IMR-90 (cell line): Measurements from ENCODE around the gene RBMS2. TPM values are rescaled to one million over a fixed set of nuclear protein-coding genes. Genes with fewer than 3 reads are reported as not detected.

Source experiments
- ATAC-seq: fragments of 200-7000 bp; cut with Tn5 transposase; 2 replicates; pipeline ENCODE4 v1.9.1; 2020; ENCODE audit warnings: low read depth, mild to moderate bottlenecking, moderate library complexity
- BruUV-seq: library from RNA; stranded (reverse); fragments of 400-500 nt; replicated peaks from 2 replicates; lab custom pipeline; 2021; lab: Mats Ljungman, UMichigan
- CTCF ChIA-PET: fragments of 300-600 bp; formaldehyde crosslinking; extraction: SDS; loops from one replicate; lab custom pipeline; 2021; ENCODE audit warnings: antibody characterized with exemption; lab: Yijun Ruan, JAX
- POLR2A ChIA-PET: fragments of 300-600 bp; sonication (Branson Sonifier 250); formaldehyde crosslinking; loops from one replicate; lab custom pipeline; 2022; ENCODE audit warnings: antibody characterized with exemption; ENCODE audit not compliant: unreplicated experiment; lab: Charles Lee
- DNase-seq: peaks from one replicate; pipeline ENCODE4 v3.0.0; 2013
- H2AFZ ChIP-seq: replicated peaks from 2 replicates; pipeline ENCODE3; 2013; ENCODE audit warnings: low read length, mild to moderate bottlenecking; ENCODE audit not compliant: poor library complexity
- H2AK5ac ChIP-seq: 2 replicates; pipeline ENCODE4 v1.6.1; 2013; ENCODE audit warnings: low read depth, low read length, inconsistent platforms
- H2AK9ac ChIP-seq: replicated peaks from 2 replicates; pipeline ENCODE3; 2013; ENCODE audit warnings: mild to moderate bottlenecking, low read depth, low read length, moderate library complexity; ENCODE audit not compliant: poor library complexity
- H2BK120ac ChIP-seq: 2 replicates; pipeline ENCODE4 v1.6.1; 2013; ENCODE audit warnings: low read depth, low read length, inconsistent platforms
- H2BK15ac ChIP-seq: 3 replicates; pipeline ENCODE4 v1.6.1; 2013; ENCODE audit warnings: low read depth, low read length, inconsistent platforms
- H2BK20ac ChIP-seq: 2 replicates; pipeline ENCODE4 v1.6.1; 2013; ENCODE audit warnings: low read depth, mild to moderate bottlenecking, inconsistent platforms, low read length, moderate library complexity
- H2BK5ac ChIP-seq: 2 replicates; pipeline ENCODE4 v1.6.1; 2013; ENCODE audit warnings: mild to moderate bottlenecking, low read depth, low read length, inconsistent platforms; ENCODE audit not compliant: poor library complexity, severe bottlenecking
- H3K14ac ChIP-seq: replicated peaks from 2 replicates; pipeline ENCODE4 v1.6.1; 2013; ENCODE audit warnings: low read depth, low read length, inconsistent platforms
- H3K18ac ChIP-seq: 2 replicates; pipeline ENCODE4 v1.6.1; 2013; ENCODE audit warnings: low read depth, low read length, control low read depth
- H3K23ac ChIP-seq: 2 replicates; pipeline ENCODE4 v1.6.1; 2013; ENCODE audit warnings: low read depth, low read length, inconsistent platforms
- H3K27ac ChIP-seq: 2 replicates; pipeline ENCODE4 v1.5.1; 2013; ENCODE audit warnings: mild to moderate bottlenecking, control low read depth, low read length; ENCODE audit not compliant: insufficient read depth
- H3K27me3 ChIP-seq: 2 replicates; pipeline ENCODE4 v1.6.1; 2013; ENCODE audit warnings: low read length; ENCODE audit not compliant: control insufficient read depth, insufficient read depth
- H3K36me3 ChIP-seq: 2 replicates; pipeline ENCODE4 v1.6.1; 2013; ENCODE audit warnings: low read length, mixed read lengths; ENCODE audit not compliant: control insufficient read depth, insufficient read depth
- H3K4ac ChIP-seq: 2 replicates; pipeline ENCODE4 v1.6.1; 2013; ENCODE audit warnings: low read depth, low read length, inconsistent platforms
- H3K4me1 ChIP-seq: 2 replicates; pipeline ENCODE4 v1.6.1; 2013; ENCODE audit warnings: low read length, mixed read lengths; ENCODE audit not compliant: control insufficient read depth, insufficient read depth
- H3K4me2 ChIP-seq: 2 replicates; pipeline ENCODE4 v1.6.1; 2013; ENCODE audit warnings: low read depth, mild to moderate bottlenecking, control low read depth, low read length, moderate library complexity
- H3K4me3 ChIP-seq: 2 replicates; pipeline ENCODE4 v1.5.1; 2013; ENCODE audit warnings: low read depth, mild to moderate bottlenecking, control low read depth, low read length, moderate library complexity; ENCODE audit not compliant: insufficient read depth
- H3K56ac ChIP-seq: 2 replicates; pipeline ENCODE4 v1.6.1; 2013; ENCODE audit warnings: low read length, inconsistent platforms; ENCODE audit not compliant: insufficient read depth; ENCODE audit errors: extremely low read depth
- H3K79me1 ChIP-seq, 2 experiments: 2 replicates each; pipeline ENCODE4 v1.6.1; 2013; ENCODE audit warnings: low read length in 2 of 2, inconsistent platforms in 1 of 2, low read depth in 1 of 2
- H3K9ac ChIP-seq: 2 replicates; pipeline ENCODE4 v1.6.1; 2013; ENCODE audit warnings: low read depth, low read length, control low read depth
- H3K9me1 ChIP-seq: 2 replicates; pipeline ENCODE4 v1.6.1; 2013; ENCODE audit warnings: low read length, inconsistent platforms; ENCODE audit not compliant: insufficient read depth
- H3K9me3 ChIP-seq: 2 replicates; pipeline ENCODE4 v1.6.1; 2013; ENCODE audit warnings: low read length; ENCODE audit not compliant: control insufficient read depth, insufficient read depth
- H4K20me1 ChIP-seq: 2 replicates; pipeline ENCODE4 v1.6.1; 2013; ENCODE audit warnings: low read length, inconsistent platforms; ENCODE audit not compliant: insufficient read depth
- H4K5ac ChIP-seq: 2 replicates; pipeline ENCODE4 v1.6.1; 2013; ENCODE audit warnings: mild to moderate bottlenecking, low read depth, low read length, control low read depth
- H4K8ac ChIP-seq, 2 experiments: 2 replicates each; pipeline ENCODE4 v1.6.1; 2013; ENCODE audit warnings: low read depth in 2 of 2, low read length in 2 of 2, control low read depth in 1 of 2, inconsistent platforms in 1 of 2
- H4K91ac ChIP-seq: 2 replicates; pipeline ENCODE4 v1.6.1; 2013; ENCODE audit warnings: low read depth, low read length, inconsistent platforms; ENCODE audit not compliant: insufficient read depth
- BHLHE40 ChIP-seq: fragments of 150-350 bp; IDR thresholded peaks from 2 replicates; pipeline ENCODE4 v1.6.1; 2016; ENCODE audit warnings: mild to moderate bottlenecking, low read depth, low read length
- CHD1 ChIP-seq: IDR thresholded peaks from 2 replicates; pipeline ENCODE4 v1.6.1; 2012; ENCODE audit warnings: low read depth, low read length, improper control_type of control experiment
- CTCF ChIP-seq: conservative IDR thresholded peaks from 2 replicates; pipeline ENCODE4 v1.5.1; 2012; ENCODE audit warnings: mild to moderate bottlenecking, low read depth, low read length, improper control_type of control experiment
- ELK1 ChIP-seq: fragments of 150-350 bp; IDR thresholded peaks from 2 replicates; pipeline ENCODE4 v1.6.1; 2016; ENCODE audit warnings: low read depth, mild to moderate bottlenecking, low read length, moderate library complexity, borderline replicate concordance
- MAZ ChIP-seq: IDR thresholded peaks from 2 replicates; pipeline ENCODE4 v1.6.1; 2012; ENCODE audit warnings: low read depth, mild to moderate bottlenecking, low read length, improper control_type of control experiment, moderate library complexity, borderline replicate concordance
- MXI1 ChIP-seq: IDR thresholded peaks from 2 replicates; pipeline ENCODE4 v1.6.1; 2012; ENCODE audit warnings: low read depth, mild to moderate bottlenecking, low read length, moderate library complexity, borderline replicate concordance
- NFE2L2 ChIP-seq: fragments of 150-350 bp; IDR thresholded peaks from 2 replicates; pipeline ENCODE4 v1.6.1; 2016; ENCODE audit warnings: low read depth, mild to moderate bottlenecking, low read length
- POLR2A ChIP-seq: IDR thresholded peaks from 2 replicates; pipeline ENCODE4 v1.6.1; 2012; ENCODE audit warnings: mild to moderate bottlenecking, low read depth, low read length
- RAD21 ChIP-seq: IDR thresholded peaks from 2 replicates; pipeline ENCODE4 v1.6.1; 2012; ENCODE audit warnings: low read length, improper control_type of control experiment
- RCOR1 ChIP-seq: IDR thresholded peaks from 2 replicates; pipeline ENCODE4 v1.6.1; 2012; ENCODE audit warnings: mild to moderate bottlenecking, low read length, improper control_type of control experiment; ENCODE audit not compliant: insufficient replicate concordance
- RFX5 ChIP-seq: IDR thresholded peaks from 2 replicates; pipeline ENCODE4 v1.8.0; 2012; ENCODE audit warnings: low read depth, mild to moderate bottlenecking, low read length, moderate library complexity
- SMC3 ChIP-seq: fragments of 150-350 bp; IDR thresholded peaks from 2 replicates; pipeline ENCODE4 v1.6.1; 2016; ENCODE audit warnings: low read depth, mild to moderate bottlenecking, antibody characterized with exemption, low read length, moderate library complexity
- USF2 ChIP-seq: fragments of 150-350 bp; IDR thresholded peaks from 2 replicates; pipeline ENCODE4 v1.6.1; 2017; ENCODE audit warnings: mild to moderate bottlenecking, antibody characterized with exemption, low read length, low read depth
- WGBS, 2 experiments: methylation state at CpG; one replicate each; pipeline versions ENCODE4 v1.1.5 to v1.1.7; 2013; ENCODE audit warnings: missing lambda C conversion rate in 2 of 2; ENCODE audit not compliant: insufficient read length in 1 of 2; ENCODE audit errors: extremely low coverage in 2 of 2; 5-methylcytosine and 5-hydroxymethylcytosine counted together
- dilution Hi-C: fragments of 300-500 bp; cut with HindIII; formaldehyde crosslinking; loops from one replicate; pipeline ENCODE4 v1.14.3; 2018; ENCODE audit warnings: low sequenced_read_pairs; ENCODE audit not compliant: unreplicated experiment
- in situ Hi-C: fragments of 300-500 bp; cut with MboI; formaldehyde crosslinking; loops from 3 replicates; pipeline ENCODE4 v1.14.3; 2019; ENCODE audit warnings: low sequenced_read_pairs, inconsistent platforms, mixed read lengths
- intact Hi-C: fragments of 100-400 bp; cut with micrococcal nuclease; formaldehyde crosslinking; loops from 2 replicates; pipeline ENCODE4 v1.10.0; 2022
- polyA plus RNA-seq, 3 experiments: library from polyadenylated mRNA; depleted of rRNA; stranded (reverse); fragments of >200 nt; gene quantifications; 2 replicates each; pipeline ENCODE4 v1.2.3, GENCODE V29; 2012; ENCODE audit warnings: low replicate concordance in 1 of 3
- total RNA-seq: library from RNA; depleted of rRNA; stranded (reverse); fragments of >200 nt; gene quantifications from 2 replicates; pipeline ENCODE4 v1.2.3, GENCODE V29; 2012

Gene RBMS2
- total and polyA plus RNA-seq, 2 of the 4 experiments (the other 2 are of a cell fraction) = 38.0 to 43.6 TPM

GRCh38 chr12:56518570-56518969, 3.0 kb upstream of the RBMS2 start:
- no CpG with 5 or more reads among the region's 2 CpGs for WGBS, 2 experiments
- in situ Hi-C loops = loop anchor here (25.0 kb wide), 1 partner anchor 469 kb away; a partner anchor contains a TSS
- H3K27ac ChIP-seq = peak overlapping the region; percentile 72
- peak overlapping the region; percentile 70 for H2BK5ac ChIP-seq
- peaks cover 0 to 21% of the 10 kb centered on the region in 2 experiments; a peak in 2 of 4 replicates for H3K79me1 ChIP-seq
- H2BK120ac ChIP-seq = peak overlapping the region; percentile 90
- H2BK15ac ChIP-seq = peak overlapping the region; percentile 99; the same call in 2 of the 3 replicates
- H3K9me1 ChIP-seq = peaks cover 6% of the 10 kb centered on the region
- H3K4ac ChIP-seq = peak overlapping the region; percentile 87
- H4K5ac ChIP-seq = peak overlapping the region; percentile 32; the same call in 1 of the 2 replicates
- peak overlapping the region; percentile 74; the same call in 1 of the 2 replicates for H3K18ac ChIP-seq
- ChIA-PET CTCF (interaction anchor here (0.6 kb wide), 1 partner anchor 68 kb away, joined by 3 read pairs; no protein-coding TSS in a partner anchor), POLR2A (no interaction called here)
- no peaks in the 10 kb centered on the region for H3K9me3 ChIP-seq
- peak overlapping the region; percentile 85 for H3K14ac ChIP-seq
- no TSS peak for BruUV-seq
- dilution Hi-C loops = no loop called here
- DNase-seq (peak; percentile 66), ATAC-seq (peak; percentile 38)
- intact Hi-C loops = no loop called here
- H3K56ac ChIP-seq = peak overlapping the region; percentile 66; the same call in 1 of the 2 replicates
- no peak overlapping the region for H2AK9ac ChIP-seq
- peaks cover 6% of the 10 kb centered on the region for H3K4me1 ChIP-seq
- peak overlapping the region; percentile 98 for H2AK5ac ChIP-seq
- no peaks in the 10 kb centered on the region for H3K36me3 ChIP-seq
- peak overlapping the region; percentile 94 for H2BK20ac ChIP-seq
- peak overlapping the region; percentile 63 to 86; a peak in 3 of 4 replicates for H4K8ac ChIP-seq
- peak overlapping the region; percentile 1; the same call in 1 of the 2 replicates for H3K4me2 ChIP-seq
- no peak overlapping the region for H2AFZ ChIP-seq
- H3K27me3 ChIP-seq = no peaks in the 10 kb centered on the region
- peak overlapping the region; percentile 76; the same call in 1 of the 2 replicates for H3K23ac ChIP-seq
- no peaks in the 10 kb centered on the region for H4K20me1 ChIP-seq
- H3K4me3 ChIP-seq = no peak overlapping the region
- no peak overlapping the region for H3K9ac ChIP-seq
- TF ChIP-seq USF2 (no peak), RFX5 (no peak), POLR2A (no peak), RCOR1 (no peak), RAD21 (no peak), CHD1 (no peak), SMC3 (no peak), MXI1 (no peak), CTCF (no peak), ELK1 (no peak), MAZ (no peak), NFE2L2 (no peak), BHLHE40 (no peak)
- H4K91ac ChIP-seq = peak overlapping the region; percentile 93
